Activated naive CD4-positive, alpha-beta T cell treated with anti-CD3 and anti-CD28 coated beads, Interleukin-2, amount 10 ng/mL, durations not matched to agents 7 days and 5 days (primary cell): ENCODE measurements around the gene MARF1.
"Not testable (repeated sequence)": the region's sequence is repeated elsewhere in the genome, so short reads cannot be mapped to it uniquely, and the experiment has no call there.

Experiments
- CTCF ChIA-PET: fragments of 350-600 bp; sonication (Branson Sonifier 250); formaldehyde crosslinking; loops from one replicate; lab custom pipeline; 2021; ENCODE audit warnings: antibody characterized with exemption; lab: Charles Lee
- DNase-seq: peaks from one replicate; pipeline ENCODE4 v3.0.0-alpha.2; 2020
- H3K27ac Mint-ChIP-seq: one replicate; pipeline ENCODE4 v1.8.0; 2021; ENCODE audit warnings: mild to moderate bottlenecking, moderate library complexity, mixed read lengths
- H3K27me3 Mint-ChIP-seq: one replicate; pipeline ENCODE4 v1.8.0; 2021; ENCODE audit warnings: mild to moderate bottlenecking, mixed read lengths
- H3K36me3 Mint-ChIP-seq: one replicate; pipeline ENCODE4 v1.8.0; 2021; ENCODE audit warnings: mixed read lengths
- H3K4me1 Mint-ChIP-seq: one replicate; pipeline ENCODE4 v1.8.0; 2021; ENCODE audit warnings: mixed read lengths
- H3K4me3 Mint-ChIP-seq: one replicate; pipeline ENCODE4 v1.8.0; 2021; ENCODE audit warnings: mild to moderate bottlenecking, moderate library complexity, mixed read lengths
- H3K9me3 Mint-ChIP-seq: one replicate; pipeline ENCODE4 v1.8.0; 2021; ENCODE audit warnings: mixed read lengths

The MARF1 gene

GRCh38 chr16:15592324-15592723 lies 50.6 kb downstream of the MARF1 start:
- peak overlapping the region; percentile 86 for H3K27ac Mint-ChIP-seq
- CTCF ChIA-PET = no interaction called here

GRCh38 chr16:15587152-15587825 lies 55.7 kb downstream of the MARF1 start:
- H3K27ac Mint-ChIP-seq = peak overlapping the region; percentile 60
- H3K4me1 Mint-ChIP-seq = peaks cover 33% of the 10 kb centered on the region
- peaks cover 16% of the 10 kb centered on the region for H3K9me3 Mint-ChIP-seq
- H3K4me3 Mint-ChIP-seq = no peak overlapping the region
- no peak for DNase-seq
- peaks cover 39% of the 10 kb centered on the region for H3K36me3 Mint-ChIP-seq
- CTCF ChIA-PET = no interaction called here
- H3K27me3 Mint-ChIP-seq = no peaks in the 10 kb centered on the region

More at GRCh38 chr16:15592324-15592723, 50.6 kb downstream of the MARF1 start:
- DNase-seq = peak; percentile 45
- no peaks in the 10 kb centered on the region for H3K27me3 Mint-ChIP-seq
- H3K4me3 Mint-ChIP-seq = no peak overlapping the region
- peaks cover under 1% of the 10 kb centered on the region for H3K9me3 Mint-ChIP-seq
- peaks cover 49% of the 10 kb centered on the region for H3K4me1 Mint-ChIP-seq
- H3K36me3 Mint-ChIP-seq = peaks cover 66% of the 10 kb centered on the region

GRCh38 chr16:15586716-15587115 lies 56.2 kb downstream of the MARF1 start:
- Mint-ChIP-seq H3K4me1 (peaks cover 31% of the 10 kb centered on the region), H3K9me3 (peaks cover 16% of the 10 kb centered on the region), H3K36me3 (peaks cover 38% of the 10 kb centered on the region), H3K27me3 (no peaks in the 10 kb centered on the region), H3K4me3 (no peak overlapping the region), H3K27ac (no peak overlapping the region)
- CTCF ChIA-PET = no interaction called here
- DNase-seq = no peak

- peaks cover 16% of the 10 kb centered on the region for H3K9me3 Mint-ChIP-seq
- no peak for DNase-seq
- H3K27ac Mint-ChIP-seq = no peak overlapping the region
- CTCF ChIA-PET = no interaction called here
- peaks cover 27% of the 10 kb centered on the region for H3K4me1 Mint-ChIP-seq
- no peak overlapping the region for H3K4me3 Mint-ChIP-seq
- H3K36me3 Mint-ChIP-seq = peaks cover 35% of the 10 kb centered on the region
- no peaks in the 10 kb centered on the region for H3K27me3 Mint-ChIP-seq
Measured at GRCh38 chr16:15585956-15586355, 57.0 kb downstream of the MARF1 start.

- Mint-ChIP-seq H3K9me3 (peaks cover 16% of the 10 kb centered on the region), H3K36me3 (peaks cover 26% of the 10 kb centered on the region), H3K4me1 (peaks cover 9% of the 10 kb centered on the region), H3K27ac (no peak overlapping the region), H3K4me3 (no peak overlapping the region), H3K27me3 (peaks cover 5% of the 10 kb centered on the region)
- DNase-seq = no peak
- CTCF ChIA-PET = no interaction called here
Measured at GRCh38 chr16:15583526-15583925, 59.4 kb downstream of the MARF1 start.

GRCh38 chr16:15581127-15581815 lies 61.7 kb downstream of the MARF1 start:
- Mint-ChIP-seq H3K9me3 (peaks cover 10% of the 10 kb centered on the region), H3K4me1 (peaks cover 10% of the 10 kb centered on the region), H3K4me3 (no peak overlapping the region), H3K36me3 (peaks cover 8% of the 10 kb centered on the region), H3K27me3 (peaks cover 5% of the 10 kb centered on the region), H3K27ac (no peak overlapping the region)
- CTCF ChIA-PET = interaction anchor here (1.4 kb wide), 1 partner anchor 9 kb away, joined by 8 read pairs; no protein-coding TSS in a partner anchor
- DNase-seq = no peak

GRCh38 chr16:15578824-15579223 lies 64.1 kb downstream of the MARF1 start:
- Mint-ChIP-seq H3K4me1 (peaks cover 14% of the 10 kb centered on the region), H3K9me3 (peaks cover 8% of the 10 kb centered on the region), H3K4me3 (no peak overlapping the region), H3K27ac (no peak overlapping the region), H3K27me3 (peaks cover 5% of the 10 kb centered on the region), H3K36me3 (no peaks in the 10 kb centered on the region)
- CTCF ChIA-PET = no interaction called here
- no peak for DNase-seq

- no peaks in the 10 kb centered on the region for H3K36me3 Mint-ChIP-seq
- DNase-seq = no peak
- H3K4me3 Mint-ChIP-seq = no peak overlapping the region
- H3K9me3 Mint-ChIP-seq = peaks cover 10% of the 10 kb centered on the region
- CTCF ChIA-PET = no interaction called here
- H3K27me3 Mint-ChIP-seq = peaks cover 5% of the 10 kb centered on the region
- H3K4me1 Mint-ChIP-seq = peaks cover 10% of the 10 kb centered on the region
- H3K27ac Mint-ChIP-seq = no peak overlapping the region
Measured at GRCh38 chr16:15576960-15577958, 65.7 kb downstream of the MARF1 start.

- H3K9me3 Mint-ChIP-seq = peaks cover 10% of the 10 kb centered on the region
- CTCF ChIA-PET = no interaction called here
- H3K4me1 Mint-ChIP-seq = peaks cover 5% of the 10 kb centered on the region
- peaks cover 5% of the 10 kb centered on the region for H3K27me3 Mint-ChIP-seq
- peak overlapping the region; percentile 49 for H3K27ac Mint-ChIP-seq
- no peaks in the 10 kb centered on the region for H3K36me3 Mint-ChIP-seq
- H3K4me3 Mint-ChIP-seq = no peak overlapping the region
- DNase-seq = no peak
Measured at GRCh38 chr16:15575293-15576049, 67.5 kb downstream of the MARF1 start.

- Mint-ChIP-seq H3K27me3 (peaks cover 5% of the 10 kb centered on the region), H3K27ac (no peak overlapping the region), H3K4me1 (peaks cover 5% of the 10 kb centered on the region), H3K36me3 (no peaks in the 10 kb centered on the region), H3K9me3 (peaks cover 10% of the 10 kb centered on the region), H3K4me3 (no peak overlapping the region)
- CTCF ChIA-PET = no interaction called here
- no peak for DNase-seq
Measured at GRCh38 chr16:15574614-15574948, 68.4 kb downstream of the MARF1 start.

GRCh38 chr16:15573896-15574613 lies 68.9 kb downstream of the MARF1 start:
- H3K27ac Mint-ChIP-seq, H3K27me3 Mint-ChIP-seq, H3K4me3 Mint-ChIP-seq, CTCF ChIA-PET, H3K4me1 Mint-ChIP-seq, DNase-seq, H3K36me3 Mint-ChIP-seq: not testable (repeated sequence)
- H3K9me3 Mint-ChIP-seq = peaks cover 11% of the 10 kb centered on the region

- Mint-ChIP-seq H3K27me3 (no peaks in the 10 kb centered on the region), H3K36me3 (no peaks in the 10 kb centered on the region), H3K27ac (no peak overlapping the region), H3K4me1 (peaks cover 5% of the 10 kb centered on the region), H3K9me3 (peaks cover 11% of the 10 kb centered on the region), H3K4me3 (no peak overlapping the region)
- CTCF ChIA-PET = no interaction called here
- no peak for DNase-seq
Measured at GRCh38 chr16:15573274-15573895, 69.6 kb downstream of the MARF1 start.
